Measurements from ENCODE around the gene MMP15.

Gene MMP15

GRCh38 chr16:57988929-57989328 is 36.6 kb upstream of the MMP15 start:
- no peak for DNase-seq (ENCODE audit: low read depth in 1 of 2, low spot score in 1 of 2)
- in situ Hi-C loops (cut with HindIII; ENCODE audit: low pct_unique_long_range_greater_than_20kb, low sequenced_read_pairs) = no loop called here
- TF ChIP-seq JUND (IDR thresholded peaks at IDR 0.05; ENCODE audit: low read depth) = no peak

- no peak for TF ChIP-seq JUND (IDR thresholded peaks at IDR 0.05; ENCODE audit: low read depth)
- in situ Hi-C loops (cut with HindIII; ENCODE audit: low pct_unique_long_range_greater_than_20kb, low sequenced_read_pairs) = no loop called here
- no peak for DNase-seq (ENCODE audit: low read depth in 1 of 2, low spot score in 1 of 2)
Observed at GRCh38 chr16:57991551-57992059, 33.9 kb upstream of the MMP15 start.

GRCh38 chr16:57992084-57992483 is 33.5 kb upstream of the MMP15 start:
- in situ Hi-C loops (cut with HindIII; ENCODE audit: low pct_unique_long_range_greater_than_20kb, low sequenced_read_pairs) = no loop called here
- no peak for DNase-seq (ENCODE audit: low read depth in 1 of 2, low spot score in 1 of 2)
- TF ChIP-seq JUND (IDR thresholded peaks at IDR 0.05; ENCODE audit: low read depth) = no peak

GRCh38 chr16:57993438-57993837 is 32.1 kb upstream of the MMP15 start:
- DNase-seq (ENCODE audit: low read depth in 1 of 2, low spot score in 1 of 2) = peak in 1 of 2 experiments; percentile 54
- in situ Hi-C loops (cut with HindIII; ENCODE audit: low pct_unique_long_range_greater_than_20kb, low sequenced_read_pairs) = no loop called here
- TF ChIP-seq JUND (IDR thresholded peaks at IDR 0.05; ENCODE audit: low read depth) = no peak

- TF ChIP-seq JUND (IDR thresholded peaks at IDR 0.05; ENCODE audit: low read depth) = no peak
- in situ Hi-C loops (cut with HindIII; ENCODE audit: low pct_unique_long_range_greater_than_20kb, low sequenced_read_pairs) = no loop called here
- no peak for DNase-seq (ENCODE audit: low read depth in 1 of 2, low spot score in 1 of 2)
Observed at GRCh38 chr16:57993897-57994296, 31.7 kb upstream of the MMP15 start.

DNA sequence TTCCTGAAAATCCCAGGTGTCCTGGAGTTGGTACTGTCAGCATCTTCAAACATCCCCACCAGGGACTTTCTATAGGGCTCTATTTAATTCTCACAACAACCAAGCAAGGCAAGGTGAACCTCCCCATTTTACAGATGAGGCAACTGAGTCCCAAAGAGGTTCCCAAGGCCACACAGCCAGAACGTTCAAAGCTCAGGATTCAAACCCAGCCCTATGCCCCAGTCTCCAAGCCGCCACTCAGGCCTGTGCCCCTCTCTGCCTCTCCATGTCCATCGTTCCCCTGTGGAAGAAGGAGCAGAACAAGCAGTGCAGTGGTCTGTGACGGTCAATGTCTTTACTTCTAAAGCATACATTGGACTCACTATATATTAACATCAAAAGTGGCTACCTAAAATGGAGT is 31.2 kb upstream of the MMP15 start:
- in situ Hi-C loops (cut with HindIII; ENCODE audit: low pct_unique_long_range_greater_than_20kb, low sequenced_read_pairs) = no loop called here
- no peak for TF ChIP-seq JUND (IDR thresholded peaks at IDR 0.05; ENCODE audit: low read depth)
- no peak for DNase-seq (ENCODE audit: low read depth in 1 of 2, low spot score in 1 of 2)

DNA sequence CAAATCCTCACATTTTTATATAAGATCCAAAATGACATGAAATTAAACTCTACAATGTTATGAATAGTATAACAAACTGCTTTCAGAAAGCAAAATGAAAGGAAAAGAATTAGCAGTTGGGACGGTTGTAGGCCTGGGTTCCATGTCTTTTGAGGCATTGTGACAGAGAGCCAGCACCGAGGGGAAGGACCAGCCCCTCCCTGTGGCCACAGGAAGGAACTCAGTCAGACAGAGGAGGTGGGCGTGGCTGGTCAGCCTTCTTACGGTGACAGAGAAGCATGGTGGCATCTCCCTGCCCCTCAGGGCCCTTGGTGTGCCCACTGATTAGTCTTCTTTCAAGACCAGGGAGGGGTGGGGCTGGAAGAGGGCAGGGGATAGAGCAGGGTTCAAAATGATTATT is 30.8 kb upstream of the MMP15 start:
- in situ Hi-C loops (cut with HindIII; ENCODE audit: low pct_unique_long_range_greater_than_20kb, low sequenced_read_pairs) = no loop called here

GRCh38 chr16:57995721-57996405 is 29.7 kb upstream of the MMP15 start:
- no peak for DNase-seq (ENCODE audit: low read depth in 1 of 2, low spot score in 1 of 2)
- in situ Hi-C loops (cut with HindIII; ENCODE audit: low pct_unique_long_range_greater_than_20kb, low sequenced_read_pairs) = no loop called here
- TF ChIP-seq JUND (IDR thresholded peaks at IDR 0.05; ENCODE audit: low read depth) = no peak

More for the DNA sequence above, 30.8 kb upstream of the MMP15 start:
- TF ChIP-seq JUND (IDR thresholded peaks at IDR 0.05; ENCODE audit: low read depth) = no peak
- peak in 1 of 2 experiments; percentile 63 for DNase-seq (ENCODE audit: low read depth in 1 of 2, low spot score in 1 of 2)

DNA sequence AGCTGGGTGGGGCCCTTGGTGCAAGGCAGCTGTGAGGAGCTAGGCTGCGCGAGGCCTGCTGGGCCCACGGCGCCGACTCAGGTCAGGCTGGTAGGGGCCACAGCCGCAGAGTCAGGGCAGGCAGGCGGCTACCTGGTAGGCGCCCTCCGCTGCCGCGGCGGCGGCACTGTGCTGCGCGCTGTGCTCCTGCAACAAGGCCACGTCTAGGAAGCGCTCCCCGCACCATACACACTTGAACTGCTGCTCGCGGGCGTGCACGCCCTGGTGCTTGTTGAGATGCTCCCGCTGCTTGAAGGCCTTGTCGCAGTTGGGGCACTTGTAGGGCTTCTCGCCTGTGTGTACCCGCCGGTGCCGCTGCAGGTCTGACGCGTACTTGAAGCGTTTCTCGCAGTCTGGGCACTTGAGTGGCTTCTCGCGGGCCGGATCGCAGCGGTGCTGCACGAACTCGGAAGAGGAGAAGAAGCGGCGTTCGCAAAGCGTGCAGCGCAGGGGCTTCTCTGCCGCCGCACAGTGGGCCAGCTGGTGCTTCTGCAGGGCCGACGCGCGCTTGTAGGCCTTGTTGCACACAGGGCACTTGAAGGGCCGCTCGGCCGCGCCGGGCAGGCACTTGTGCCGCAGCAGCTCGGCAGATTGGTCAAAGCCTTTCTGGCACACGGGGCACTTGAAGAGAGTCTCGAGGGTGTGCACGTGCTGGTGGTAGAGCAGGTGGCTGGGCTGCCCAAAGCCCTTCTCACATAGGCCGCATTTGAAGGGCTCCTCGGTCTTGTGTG is 29.0 kb upstream of the MMP15 start:
- DNase-seq (ENCODE audit: low read depth in 1 of 2, low spot score in 1 of 2) = no peak
- no peak for TF ChIP-seq JUND (IDR thresholded peaks at IDR 0.05; ENCODE audit: low read depth)
- in situ Hi-C loops (cut with HindIII; ENCODE audit: low pct_unique_long_range_greater_than_20kb, low sequenced_read_pairs) = no loop called here

DNA sequence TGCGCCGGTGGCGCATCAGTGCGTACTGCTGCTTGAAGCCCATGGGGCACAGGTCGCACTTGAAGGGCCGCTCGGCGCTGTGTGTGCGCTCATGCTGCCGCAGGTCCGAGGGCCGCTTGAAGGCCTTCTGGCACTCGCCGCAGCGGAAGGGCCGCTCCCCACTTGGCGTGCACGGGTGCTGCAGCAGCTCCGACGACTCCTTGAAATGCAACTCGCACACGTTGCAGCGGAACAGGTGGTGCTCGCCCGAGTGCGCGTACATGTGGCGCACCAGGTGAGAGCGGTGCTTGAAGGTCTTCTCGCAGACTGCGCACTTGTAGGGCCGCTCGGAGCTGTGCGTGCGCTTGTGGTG is 28.4 kb upstream of the MMP15 start:
- DNase-seq (ENCODE audit: low read depth in 1 of 2, low spot score in 1 of 2) = no peak
- in situ Hi-C loops (cut with HindIII; ENCODE audit: low pct_unique_long_range_greater_than_20kb, low sequenced_read_pairs) = no loop called here
- no peak for TF ChIP-seq JUND (IDR thresholded peaks at IDR 0.05; ENCODE audit: low read depth)

DNA sequence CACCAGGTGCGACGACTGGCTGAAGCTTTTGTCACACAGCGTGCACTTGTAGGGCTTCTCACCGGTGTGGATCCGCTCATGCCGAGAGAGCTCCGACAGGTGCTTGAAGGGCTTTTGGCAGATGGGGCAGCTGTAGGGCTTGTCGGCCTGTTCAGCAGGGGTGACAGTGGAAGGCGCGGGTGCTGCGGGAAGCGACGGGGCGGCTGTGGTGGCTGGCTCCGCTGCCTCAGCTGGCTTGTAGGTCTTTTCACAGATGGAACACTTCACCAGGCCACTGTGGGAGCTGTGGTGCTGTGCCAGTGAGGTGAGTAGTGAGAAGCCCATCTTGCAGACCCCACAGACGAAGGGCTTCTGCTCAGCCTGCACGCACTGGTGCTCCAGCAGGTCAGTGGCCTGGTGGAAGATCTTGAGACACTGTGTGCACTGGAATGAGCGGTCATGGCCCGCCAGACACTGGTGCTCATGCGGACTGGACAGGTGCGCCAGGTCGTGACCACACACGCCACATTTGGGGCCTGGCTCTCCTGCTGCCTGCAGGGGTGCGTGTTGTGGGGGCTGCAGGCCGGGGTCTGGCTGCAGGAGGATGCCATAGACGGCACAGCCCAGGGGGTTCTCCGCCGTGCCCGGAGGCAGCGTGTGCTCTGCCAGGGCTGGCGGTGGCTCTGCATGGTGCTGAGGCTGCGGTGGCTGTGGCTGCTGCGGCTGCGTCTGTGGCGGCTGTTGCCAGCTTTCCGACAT is 27.9 kb upstream of the MMP15 start:
- TF ChIP-seq JUND (IDR thresholded peaks at IDR 0.05; ENCODE audit: low read depth) = no peak
- DNase-seq (ENCODE audit: low read depth in 1 of 2, low spot score in 1 of 2) = no peak
- in situ Hi-C loops (cut with HindIII; ENCODE audit: low pct_unique_long_range_greater_than_20kb, low sequenced_read_pairs) = no loop called here

GRCh38 chr16:57998486-57998885 is 27.1 kb upstream of the MMP15 start:
- TF ChIP-seq JUND (IDR thresholded peaks at IDR 0.05; ENCODE audit: low read depth) = no peak
- in situ Hi-C loops (cut with HindIII; ENCODE audit: low pct_unique_long_range_greater_than_20kb, low sequenced_read_pairs) = no loop called here
- no peak for DNase-seq (ENCODE audit: low read depth in 1 of 2, low spot score in 1 of 2)

- DNase-seq (ENCODE audit: low read depth in 1 of 2, low spot score in 1 of 2) = no peak
- in situ Hi-C loops (cut with HindIII; ENCODE audit: low pct_unique_long_range_greater_than_20kb, low sequenced_read_pairs) = no loop called here
- no peak for TF ChIP-seq JUND (IDR thresholded peaks at IDR 0.05; ENCODE audit: low read depth)
Observed at GRCh38 chr16:57998992-57999365, 26.6 kb upstream of the MMP15 start.

Data from T47D (cell line).